Progenitor cell of endocrine pancreas (in vitro differentiated cells): Measurements from ENCODE around the gene KCNJ5. TPM values are rescaled to one million over a fixed set of nuclear protein-coding genes. Genes with fewer than 3 reads are reported as not detected.

Experiments used
- DNase-seq: peaks from one replicate; pipeline ENCODE4 v3.0.0; 2021; ENCODE audit warnings: low spot score; ENCODE audit not compliant: unreplicated experiment
- H3K27ac Mint-ChIP-seq: 2 replicates; pipeline ENCODE4 v1.8.0; 2021; ENCODE audit warnings: mild to moderate bottlenecking, moderate library complexity, mixed read lengths
- H3K27me3 Mint-ChIP-seq: 2 replicates; pipeline ENCODE4 v1.8.0; 2021; ENCODE audit warnings: mixed read lengths
- H3K36me3 Mint-ChIP-seq: 2 replicates; pipeline ENCODE4 v1.8.0; 2022; ENCODE audit warnings: mixed read lengths; ENCODE audit not compliant: insufficient read depth
- H3K4me1 Mint-ChIP-seq: 2 replicates; pipeline ENCODE4 v1.8.0; 2021; ENCODE audit warnings: low read depth, mixed read lengths
- H3K4me3 Mint-ChIP-seq: 2 replicates; pipeline ENCODE4 v1.8.0; 2021; ENCODE audit warnings: low read depth, mild to moderate bottlenecking, moderate library complexity, mixed read lengths
- H3K9me3 Mint-ChIP-seq: 2 replicates; pipeline ENCODE4 v1.8.0; 2021; ENCODE audit warnings: low read depth, mixed read lengths
- CTCF ChIP-seq: fragments of 200-600 bp; sonication (generic); IDR thresholded peaks from one replicate; pipeline ENCODE4 v1.5.0; 2021; ENCODE audit warnings: antibody characterized with exemption, mild to moderate bottlenecking; ENCODE audit not compliant: unreplicated experiment
- total RNA-seq: library from RNA; stranded (reverse); gene quantifications from 2 replicates; pipeline ENCODE4 v1.2.1, GENCODE V29; 2021

The KCNJ5 gene
- total RNA-seq, 1 donor from 2014 or later: 1.1 TPM

- H3K27ac Mint-ChIP-seq: no peak overlapping the region
- no peak for TF ChIP-seq CTCF
Measured at GRCh38 chr11:128896356-128896755, 5.2 kb downstream of the KCNJ5 start.

GRCh38 chr11:128897826-128898225 is 6.7 kb downstream of the KCNJ5 start:
- Mint-ChIP-seq H3K36me3 (no peaks in the 10 kb centered on the region), H3K9me3 (no peaks in the 10 kb centered on the region), H3K4me1 (peaks cover 25% of the 10 kb centered on the region), H3K4me3 (no peak overlapping the region), H3K27me3 (peaks cover 62% of the 10 kb centered on the region), H3K27ac (no peak overlapping the region)
- no peak for TF ChIP-seq CTCF
- DNase-seq: no peak

More at GRCh38 chr11:128896356-128896755, 5.2 kb downstream of the KCNJ5 start:
- Mint-ChIP-seq H3K4me1 (peaks cover 29% of the 10 kb centered on the region), H3K36me3 (no peaks in the 10 kb centered on the region), H3K9me3 (no peaks in the 10 kb centered on the region), H3K4me3 (no peak overlapping the region), H3K27me3 (peaks cover 60% of the 10 kb centered on the region)
- DNase-seq: no peak

- DNase-seq: no peak
- Mint-ChIP-seq H3K27ac (no peak overlapping the region), H3K4me3 (no peak overlapping the region), H3K4me1 (peaks cover 22% of the 10 kb centered on the region), H3K9me3 (no peaks in the 10 kb centered on the region), H3K27me3 (peaks cover 69% of the 10 kb centered on the region), H3K36me3 (no peaks in the 10 kb centered on the region)
- TF ChIP-seq CTCF: no peak
Measured at GRCh38 chr11:128898580-128899344, 7.6 kb downstream of the KCNJ5 start.

GRCh38 chr11:128900468-128900867 is 9.3 kb downstream of the KCNJ5 start:
- Mint-ChIP-seq H3K27ac (no peak overlapping the region), H3K27me3 (peaks cover 77% of the 10 kb centered on the region)

More at GRCh38 chr11:128900468-128900867, 9.3 kb downstream of the KCNJ5 start:
- Mint-ChIP-seq H3K4me1 (peaks cover 14% of the 10 kb centered on the region), H3K36me3 (no peaks in the 10 kb centered on the region), H3K9me3 (no peaks in the 10 kb centered on the region), H3K4me3 (no peak overlapping the region)
- no peak for TF ChIP-seq CTCF
- no peak for DNase-seq
